Loucy (cell line): ENCODE results near the gene SART1.

ENCODE experiments used
- CTCF ChIP-seq: fragments of 200-600 bp; sonication (generic); conservative IDR thresholded peaks from 2 replicates; pipeline ENCODE4 v1.5.1; 2014; ENCODE audit warnings: mild to moderate bottlenecking, antibody characterized with exemption, low read length
- EZH2phosphoT487 ChIP-seq: fragments of 200-600 bp; IDR thresholded peaks from 2 replicates; pipeline ENCODE4 v1.6.1; 2018; ENCODE audit warnings: antibody characterized with exemption, mild to moderate bottlenecking, moderate library complexity, borderline replicate concordance

- no peak for TF ChIP-seq CTCF
- TF ChIP-seq EZH2phosphoT487, result no peak
These were observed 55.3 kb downstream of the SART1 start for GRCh38 chr11:66016793-66017177.
